ENCODE results near the gene DIRAS3. TPM values are rescaled to one million over a fixed set of nuclear protein-coding genes. Genes with fewer than 3 reads are reported as not detected.

The DIRAS3 gene, protein sequence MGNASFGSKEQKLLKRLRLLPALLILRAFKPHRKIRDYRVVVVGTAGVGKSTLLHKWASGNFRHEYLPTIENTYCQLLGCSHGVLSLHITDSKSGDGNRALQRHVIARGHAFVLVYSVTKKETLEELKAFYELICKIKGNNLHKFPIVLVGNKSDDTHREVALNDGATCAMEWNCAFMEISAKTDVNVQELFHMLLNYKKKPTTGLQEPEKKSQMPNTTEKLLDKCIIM
- total RNA-seq: 3.4 and 8.7 TPM in 2 replicates
- polyA plus RNA-seq: 5.0 and 12.3 TPM in 2 replicates

DNA sequence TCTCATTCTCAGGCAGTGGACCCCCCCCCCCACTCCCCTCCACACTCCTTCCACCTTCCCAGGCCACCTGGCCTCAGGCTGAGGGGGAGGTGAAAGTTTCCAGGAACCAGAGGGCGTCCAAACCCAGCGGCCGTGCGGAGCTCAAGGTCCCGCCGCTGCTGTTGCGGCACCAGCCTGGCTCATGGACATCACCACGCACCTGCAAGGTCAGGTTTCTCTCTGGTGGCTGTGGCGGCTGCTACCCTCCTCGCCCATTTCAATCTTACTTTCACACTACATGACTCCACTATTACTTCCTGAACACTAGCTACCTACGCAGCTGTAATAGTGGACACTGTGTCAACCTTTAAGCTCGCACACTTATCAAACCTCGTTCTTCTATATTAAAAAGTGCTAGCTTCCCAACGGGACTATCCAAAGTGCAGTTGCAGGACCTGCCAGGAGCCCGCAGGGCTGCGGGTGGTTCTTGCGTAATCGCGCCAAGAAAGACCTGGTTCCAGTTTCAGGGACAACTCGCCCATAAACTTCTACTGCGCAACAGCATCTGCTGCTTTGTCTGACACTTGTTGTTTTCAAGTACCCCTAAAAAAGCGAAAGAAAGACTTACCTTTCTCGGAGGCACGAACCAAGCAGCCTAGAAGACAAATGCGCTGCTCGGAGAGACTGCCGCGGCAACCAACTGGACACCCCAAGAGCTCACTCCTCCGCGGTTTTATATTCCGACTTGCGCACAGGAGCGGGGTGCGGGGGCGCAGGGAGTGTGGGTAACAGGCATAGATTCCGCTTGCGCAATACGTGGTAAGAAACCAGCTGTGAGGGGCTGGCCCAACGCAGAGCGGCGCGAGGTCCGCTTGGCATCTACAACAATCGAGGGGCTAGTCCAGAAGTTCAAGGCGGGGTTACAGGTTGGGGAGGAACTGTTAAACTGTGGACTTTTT is at the start of gene DIRAS3:
Gene DIRAS3 (minus strand): TSS at position 687 of the 938 bp plus-strand sequence. CDS start 3,330 bp downstream, outside the sequence.
- H3K27ac ChIP-seq: no peak within 1 kb of the TSS
- no peaks in the 10 kb centered on the region for H3K36me3 ChIP-seq
- peaks cover 71% of the 10 kb centered on the region for H3K27me3 ChIP-seq
- H3K4me3 ChIP-seq: peak within 1 kb of the TSS; percentile 22
- TF ChIP-seq, protein P1, sequence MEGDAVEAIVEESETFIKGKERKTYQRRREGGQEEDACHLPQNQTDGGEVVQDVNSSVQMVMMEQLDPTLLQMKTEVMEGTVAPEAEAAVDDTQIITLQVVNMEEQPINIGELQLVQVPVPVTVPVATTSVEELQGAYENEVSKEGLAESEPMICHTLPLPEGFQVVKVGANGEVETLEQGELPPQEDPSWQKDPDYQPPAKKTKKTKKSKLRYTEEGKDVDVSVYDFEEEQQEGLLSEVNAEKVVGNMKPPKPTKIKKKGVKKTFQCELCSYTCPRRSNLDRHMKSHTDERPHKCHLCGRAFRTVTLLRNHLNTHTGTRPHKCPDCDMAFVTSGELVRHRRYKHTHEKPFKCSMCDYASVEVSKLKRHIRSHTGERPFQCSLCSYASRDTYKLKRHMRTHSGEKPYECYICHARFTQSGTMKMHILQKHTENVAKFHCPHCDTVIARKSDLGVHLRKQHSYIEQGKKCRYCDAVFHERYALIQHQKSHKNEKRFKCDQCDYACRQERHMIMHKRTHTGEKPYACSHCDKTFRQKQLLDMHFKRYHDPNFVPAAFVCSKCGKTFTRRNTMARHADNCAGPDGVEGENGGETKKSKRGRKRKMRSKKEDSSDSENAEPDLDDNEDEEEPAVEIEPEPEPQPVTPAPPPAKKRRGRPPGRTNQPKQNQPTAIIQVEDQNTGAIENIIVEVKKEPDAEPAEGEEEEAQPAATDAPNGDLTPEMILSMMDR (IDR thresholded peaks at IDR 0.05; ENCODE audit: low read depth, low read length): no peak
- peaks cover 4% of the 10 kb centered on the region for H3K4me1 ChIP-seq (ENCODE audit: low read depth)
- peak; percentile 11 to 67 for DNase-seq (ENCODE audit: low read depth in 1 of 2, low spot score in 1 of 2)
- no peaks in the 10 kb centered on the region for H3K9me3 ChIP-seq (ENCODE audit: low read depth)

DNA sequence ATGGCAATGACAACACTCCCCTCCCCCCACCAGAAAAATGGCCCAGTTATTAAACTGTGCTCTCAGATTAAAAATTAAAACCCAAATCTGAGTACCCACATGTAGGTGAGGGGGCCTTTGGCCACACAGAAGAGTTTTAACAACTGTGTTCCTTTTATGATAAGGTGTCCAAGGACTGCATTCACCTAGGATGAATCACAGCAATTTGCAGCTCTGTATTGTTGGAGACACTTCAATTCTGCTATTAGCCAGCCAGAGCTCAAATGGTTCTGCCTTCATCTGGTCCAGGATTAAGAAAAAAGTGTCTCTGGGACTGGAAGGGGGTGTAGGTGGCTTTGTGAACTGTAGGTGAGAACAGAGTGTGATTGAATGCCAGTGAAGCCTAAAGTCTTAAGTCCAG is 43.3 kb upstream of the DIRAS3 start:
- peak in 1 of 2 donors; percentile 39 for DNase-seq (ENCODE audit: low read depth in 1 of 2, low spot score in 1 of 2)
- Histone ChIP-seq H3K4me1 (ENCODE audit: low read depth) (no peaks in the 10 kb centered on the region), H3K27ac (no peak overlapping the region), H3K4me3 (no peak overlapping the region), H3K9me3 (ENCODE audit: low read depth) (no peaks in the 10 kb centered on the region), H3K27me3 (no peaks in the 10 kb centered on the region), H3K36me3 (no peaks in the 10 kb centered on the region)
- TF ChIP-seq, protein P1 (IDR thresholded peaks at IDR 0.05; ENCODE audit: low read depth, low read length): no peak

DNA sequence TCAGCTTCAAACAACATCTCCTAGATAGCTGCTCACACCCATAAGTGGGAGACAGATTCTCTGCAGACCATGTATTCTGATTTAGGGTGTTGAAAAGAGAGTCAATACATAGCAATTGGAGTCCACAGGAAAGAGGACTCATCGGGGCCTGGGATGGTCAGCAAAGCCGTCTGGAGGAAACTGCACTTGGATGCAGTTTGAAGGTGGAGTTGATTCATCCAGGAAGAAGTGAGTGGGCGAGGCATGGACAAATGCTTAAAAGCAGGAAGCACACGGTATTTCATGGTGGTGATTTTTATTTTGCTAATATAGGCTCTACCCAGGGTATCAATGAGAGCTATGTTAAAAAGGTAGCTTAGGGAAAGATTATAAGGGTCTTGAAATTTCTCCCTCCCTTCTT is 36.8 kb upstream of the DIRAS3 start:
- no peak overlapping the region for H3K4me3 ChIP-seq
- DNase-seq (ENCODE audit: low read depth in 1 of 2, low spot score in 1 of 2): peak in 1 of 2 donors; percentile 14
- H3K4me1 ChIP-seq (ENCODE audit: low read depth): no peaks in the 10 kb centered on the region
- H3K9me3 ChIP-seq (ENCODE audit: low read depth): no peaks in the 10 kb centered on the region
- no peaks in the 10 kb centered on the region for H3K36me3 ChIP-seq
- H3K27ac ChIP-seq: no peak overlapping the region
- no peaks in the 10 kb centered on the region for H3K27me3 ChIP-seq
- TF ChIP-seq, protein P1 (IDR thresholded peaks at IDR 0.05; ENCODE audit: low read depth, low read length): no peak

DNA sequence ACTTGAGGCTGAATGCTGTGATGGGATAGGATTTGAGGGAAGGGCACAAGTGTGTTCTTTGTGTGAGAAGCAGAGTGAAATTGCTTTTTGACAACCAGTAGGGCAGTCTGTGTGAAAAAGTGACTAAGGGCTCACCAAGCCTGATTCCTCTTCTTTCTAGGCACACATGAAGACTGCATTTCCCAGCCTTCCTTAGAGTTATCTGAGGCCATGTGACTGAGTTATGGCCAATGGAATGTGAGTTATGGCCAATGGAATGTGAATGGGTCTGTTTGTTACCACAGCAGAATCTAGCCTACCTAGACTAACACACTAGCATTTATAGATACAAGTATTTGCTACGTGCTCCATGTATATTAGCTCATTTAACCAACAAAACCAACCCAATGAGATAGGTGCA is 35.3 kb upstream of the DIRAS3 start:
- no peaks in the 10 kb centered on the region for H3K27me3 ChIP-seq
- no peak overlapping the region for H3K27ac ChIP-seq
- DNase-seq (ENCODE audit: low read depth in 1 of 2, low spot score in 1 of 2): peak in 1 of 2 donors; percentile 6

DNA sequence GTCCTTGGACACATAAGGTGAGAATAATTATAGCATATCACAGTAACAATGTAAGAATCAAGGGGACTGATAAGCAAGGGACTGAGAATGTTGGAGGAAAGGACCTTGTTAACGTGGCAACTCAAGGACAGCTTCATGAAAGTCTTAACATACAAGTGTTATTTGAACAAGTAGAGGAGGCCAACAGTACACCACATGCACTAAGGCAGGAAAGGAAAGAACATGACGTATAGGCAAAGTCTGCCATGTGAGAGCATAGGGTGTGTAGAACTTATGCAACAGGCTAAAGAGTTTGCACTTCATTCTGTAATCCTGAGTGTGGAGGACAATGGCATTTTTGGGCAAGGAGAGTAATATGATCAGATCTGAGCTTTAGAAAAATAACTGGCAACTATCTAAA is 33.3 kb upstream of the DIRAS3 start:
- Histone ChIP-seq H3K4me1 (ENCODE audit: low read depth) (no peaks in the 10 kb centered on the region), H3K36me3 (no peaks in the 10 kb centered on the region), H3K27me3 (no peaks in the 10 kb centered on the region), H3K27ac (no peak overlapping the region), H3K4me3 (no peak overlapping the region), H3K9me3 (ENCODE audit: low read depth) (no peaks in the 10 kb centered on the region)
- no peak for DNase-seq (ENCODE audit: low read depth in 1 of 2, low spot score in 1 of 2)
- TF ChIP-seq, protein P1 (IDR thresholded peaks at IDR 0.05; ENCODE audit: low read depth, low read length): no peak

More for the DNA sequence above, 35.3 kb upstream of the DIRAS3 start:
- H3K4me3 ChIP-seq: no peak overlapping the region
- no peaks in the 10 kb centered on the region for H3K4me1 ChIP-seq (ENCODE audit: low read depth)
- no peaks in the 10 kb centered on the region for H3K36me3 ChIP-seq
- no peaks in the 10 kb centered on the region for H3K9me3 ChIP-seq (ENCODE audit: low read depth)
- TF ChIP-seq, protein P1 (IDR thresholded peaks at IDR 0.05; ENCODE audit: low read depth, low read length): no peak

All from cardiac muscle cell (in vitro differentiated cells and primary cell).